ENCODE measurements around the gene ARSG.

ARSG gene

GRCh38 chr17:68291836-68292688, 767 bp downstream of the ARSG start:
- TF ChIP-seq, protein P1, sequence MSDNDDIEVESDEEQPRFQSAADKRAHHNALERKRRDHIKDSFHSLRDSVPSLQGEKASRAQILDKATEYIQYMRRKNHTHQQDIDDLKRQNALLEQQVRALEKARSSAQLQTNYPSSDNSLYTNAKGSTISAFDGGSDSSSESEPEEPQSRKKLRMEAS (IDR thresholded peaks at IDR 0.05): peak; percentile 69
- TF ChIP-seq NFIC (IDR thresholded peaks at IDR 0.05) (0 out of 2 replicates have a peak, but pooled peaks have one; percentile 8), REST (IDR thresholded peaks at IDR 0.05; ENCODE audit: low read depth) (no peak), YY1 (IDR thresholded peaks at IDR 0.05; ENCODE audit: low read depth) (peak; percentile 44), FOXM1 (IDR thresholded peaks at IDR 0.05; ENCODE audit: borderline replicate concordance, low read depth) (no peak), RAD21 (IDR thresholded peaks at IDR 0.05; ENCODE audit: low read depth) (0 out of 2 replicates have a peak, but pooled peaks have one; percentile 9), USF1 (IDR thresholded peaks at IDR 0.05) (no peak), EP300 (IDR thresholded peaks at IDR 0.05; ENCODE audit: borderline replicate concordance) (no peak), ZBTB7A (IDR thresholded peaks at IDR 0.05; ENCODE audit: low read depth) (peak; percentile 33; the same call in 1 of the 2 replicates), TAF1 (IDR thresholded peaks at IDR 0.05; ENCODE audit: low read depth) (peak; percentile 64), CEBPB (IDR thresholded peaks at IDR 0.05) (no peak), TCF12 (IDR thresholded peaks at IDR 0.05; ENCODE audit: low read depth) (no peak), EGR1 (IDR thresholded peaks at IDR 0.05) (peak; percentile 11; the same call in 1 of the 2 replicates), TEAD4 (IDR thresholded peaks at IDR 0.05) (peak; percentile 26), CREB1 (IDR thresholded peaks at IDR 0.05; ENCODE audit: low read depth) (no peak)

DNA sequence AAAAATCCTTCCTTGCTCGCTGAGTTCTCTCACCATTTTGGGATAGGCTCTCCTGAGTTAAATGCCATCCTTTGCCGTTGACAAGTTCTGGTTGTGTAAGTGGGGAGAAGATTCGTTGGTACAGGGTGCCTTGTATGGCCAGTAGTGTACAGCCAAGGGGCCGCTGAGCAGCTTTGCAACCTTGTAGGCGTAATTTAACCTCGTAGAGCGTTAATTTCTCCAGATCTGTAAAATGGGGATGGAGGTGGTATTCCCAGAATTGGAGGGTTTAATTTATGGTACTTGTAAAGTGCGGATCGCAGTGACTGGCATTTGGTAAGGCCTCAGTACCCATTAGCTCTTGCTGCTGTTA, 1.4 kb downstream of the ARSG start:
- no peak for TF ChIP-seq USF1 (IDR thresholded peaks at IDR 0.05)
- no peak for TF ChIP-seq EP300 (IDR thresholded peaks at IDR 0.05; ENCODE audit: borderline replicate concordance)

- TF ChIP-seq CEBPB (IDR thresholded peaks at IDR 0.05) (no peak), RAD21 (IDR thresholded peaks at IDR 0.05; ENCODE audit: low read depth) (no peak), TCF12 (IDR thresholded peaks at IDR 0.05; ENCODE audit: low read depth) (no peak), YY1 (IDR thresholded peaks at IDR 0.05; ENCODE audit: low read depth) (no peak), EP300 (IDR thresholded peaks at IDR 0.05; ENCODE audit: borderline replicate concordance) (no peak), TAF1 (IDR thresholded peaks at IDR 0.05; ENCODE audit: low read depth) (no peak), CREB1 (IDR thresholded peaks at IDR 0.05; ENCODE audit: low read depth) (no peak), REST (IDR thresholded peaks at IDR 0.05; ENCODE audit: low read depth) (no peak), ZBTB7A (IDR thresholded peaks at IDR 0.05; ENCODE audit: low read depth) (no peak), USF1 (IDR thresholded peaks at IDR 0.05) (no peak), FOXM1 (IDR thresholded peaks at IDR 0.05; ENCODE audit: borderline replicate concordance, low read depth) (no peak), EGR1 (IDR thresholded peaks at IDR 0.05) (no peak), NFIC (IDR thresholded peaks at IDR 0.05) (no peak), TEAD4 (IDR thresholded peaks at IDR 0.05) (no peak)
- TF ChIP-seq, protein P1 (IDR thresholded peaks at IDR 0.05): no peak
Measured at GRCh38 chr17:68293490-68294195, 2.3 kb downstream of the ARSG start.

DNA sequence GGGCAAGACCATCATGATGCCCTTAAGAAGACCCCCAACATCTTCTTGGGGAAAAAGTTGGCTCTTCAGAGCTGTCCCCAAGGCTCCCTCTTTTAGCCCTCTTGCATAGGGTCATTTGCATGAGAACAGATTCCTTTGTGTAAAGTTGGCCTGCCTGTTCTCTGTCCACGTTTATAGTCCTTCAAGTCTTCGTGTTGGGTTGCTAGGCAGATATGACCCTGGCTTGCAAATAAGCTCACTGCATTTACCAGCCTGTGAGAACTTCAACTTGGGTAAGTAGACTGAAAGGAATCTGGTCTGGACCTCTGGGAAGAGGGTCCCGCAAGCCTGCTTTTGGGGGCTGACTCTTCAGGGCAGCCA, 2.9 kb downstream of the ARSG start:
- TF ChIP-seq USF1 (IDR thresholded peaks at IDR 0.05) (no peak), FOXM1 (IDR thresholded peaks at IDR 0.05; ENCODE audit: borderline replicate concordance, low read depth) (no peak), EP300 (IDR thresholded peaks at IDR 0.05; ENCODE audit: borderline replicate concordance) (no peak)

- TF ChIP-seq CREB1 (IDR thresholded peaks at IDR 0.05; ENCODE audit: low read depth): no peak
- TF ChIP-seq REST (IDR thresholded peaks at IDR 0.05; ENCODE audit: low read depth): no peak
- no peak for TF ChIP-seq FOXM1 (IDR thresholded peaks at IDR 0.05; ENCODE audit: borderline replicate concordance, low read depth)
- no peak for TF ChIP-seq YY1 (IDR thresholded peaks at IDR 0.05; ENCODE audit: low read depth)
- no peak for TF ChIP-seq USF1 (IDR thresholded peaks at IDR 0.05)
- no peak for TF ChIP-seq NFIC (IDR thresholded peaks at IDR 0.05)
Measured at GRCh38 chr17:68294617-68295016, 3.3 kb downstream of the ARSG start.
